Activated naive CD4-positive, alpha-beta T cell (primary cell): ENCODE data around the gene PCDHB4.
"Not testable (repeated sequence)": the region's sequence is repeated elsewhere in the genome, so short reads cannot be mapped to it uniquely, and the experiment has no call there.

Experiments
- DNase-seq, 4 experiments: peaks; one replicate each; lab custom pipeline; 2025; lab: John Stamatoyannopoulos, UW

PCDHB4 gene

DNA sequence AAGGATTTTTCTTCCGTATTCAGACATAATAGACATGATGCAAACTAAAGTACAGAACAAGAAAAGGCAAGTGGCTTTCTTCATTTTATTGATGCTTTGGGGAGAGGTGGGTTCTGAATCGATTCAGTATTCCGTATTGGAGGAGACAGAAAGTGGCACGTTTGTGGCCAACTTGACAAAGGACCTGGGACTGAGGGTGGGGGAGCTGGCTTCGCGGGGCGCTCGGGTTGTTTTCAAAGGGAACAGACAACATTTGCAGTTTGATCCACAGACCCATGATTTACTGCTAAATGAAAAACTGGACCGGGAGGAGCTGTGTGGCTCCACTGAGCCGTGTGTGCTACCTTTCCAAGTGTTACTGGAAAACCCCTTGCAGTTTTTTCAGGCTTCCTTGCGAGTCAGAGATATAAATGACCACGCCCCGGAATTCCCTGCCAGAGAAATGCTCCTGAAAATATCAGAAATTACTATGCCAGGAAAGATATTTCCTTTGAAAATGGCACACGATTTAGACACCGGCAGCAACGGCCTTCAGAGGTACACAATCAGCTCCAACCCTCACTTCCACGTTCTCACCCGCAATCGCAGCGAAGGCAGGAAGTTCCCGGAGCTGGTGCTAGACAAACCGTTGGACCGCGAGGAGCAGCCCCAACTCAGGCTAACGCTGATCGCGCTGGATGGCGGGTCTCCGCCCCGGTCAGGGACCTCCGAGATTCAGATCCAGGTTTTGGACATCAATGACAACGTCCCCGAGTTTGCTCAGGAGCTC is 28.8 kb downstream of the PCDHB4 start:
- DNase-seq: no peak

DNA sequence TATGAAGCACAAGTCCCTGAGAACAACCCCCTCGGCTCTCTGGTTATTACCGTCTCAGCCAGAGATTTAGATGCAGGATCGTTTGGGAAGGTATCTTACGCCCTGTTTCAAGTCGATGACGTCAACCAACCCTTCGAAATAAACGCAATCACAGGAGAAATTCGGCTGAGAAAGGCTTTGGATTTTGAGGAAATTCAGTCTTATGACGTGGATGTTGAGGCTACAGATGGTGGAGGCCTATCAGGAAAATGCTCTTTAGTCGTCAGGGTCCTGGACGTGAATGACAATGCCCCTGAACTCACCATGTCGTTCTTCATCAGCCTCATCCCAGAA is 29.3 kb downstream of the PCDHB4 start:
- DNase-seq: no peak

DNA sequence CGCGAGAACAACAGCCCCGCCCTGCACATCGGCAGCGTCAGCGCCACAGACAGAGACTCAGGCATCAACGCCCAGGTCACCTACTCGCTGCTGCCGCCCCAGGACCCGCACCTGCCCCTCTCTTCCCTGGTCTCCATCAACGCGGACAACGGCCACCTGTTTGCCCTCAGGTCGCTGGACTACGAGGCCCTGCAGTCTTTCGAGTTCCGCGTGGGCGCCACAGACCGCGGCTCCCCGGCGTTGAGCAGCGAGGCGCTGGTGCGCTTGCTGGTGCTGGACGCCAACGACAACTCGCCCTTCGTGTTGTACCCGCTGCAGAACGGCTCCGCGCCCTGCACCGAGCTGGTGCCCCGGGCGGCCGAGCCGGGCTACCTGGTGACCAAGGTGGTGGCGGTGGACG is 30.0 kb downstream of the PCDHB4 start:
- DNase-seq: not testable (repeated sequence)

DNA sequence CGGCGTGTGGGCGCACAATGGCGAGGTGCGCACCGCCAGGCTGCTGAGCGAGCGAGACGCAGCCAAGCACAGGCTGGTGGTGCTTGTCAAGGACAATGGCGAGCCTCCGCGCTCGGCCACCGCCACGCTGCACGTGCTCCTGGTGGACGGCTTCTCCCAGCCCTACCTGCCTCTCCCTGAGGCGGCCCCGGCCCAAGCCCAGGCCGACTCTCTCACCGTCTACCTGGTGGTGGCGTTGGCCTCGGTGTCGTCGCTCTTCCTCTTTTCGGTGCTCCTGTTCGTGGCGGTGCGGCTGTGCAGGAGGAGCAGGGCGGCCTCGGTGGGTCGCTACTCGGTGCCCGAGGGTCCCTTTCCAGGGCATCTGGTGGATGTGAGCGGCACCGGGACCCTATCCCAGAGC is 30.5 kb downstream of the PCDHB4 start:
- not testable (repeated sequence) for DNase-seq

DNA sequence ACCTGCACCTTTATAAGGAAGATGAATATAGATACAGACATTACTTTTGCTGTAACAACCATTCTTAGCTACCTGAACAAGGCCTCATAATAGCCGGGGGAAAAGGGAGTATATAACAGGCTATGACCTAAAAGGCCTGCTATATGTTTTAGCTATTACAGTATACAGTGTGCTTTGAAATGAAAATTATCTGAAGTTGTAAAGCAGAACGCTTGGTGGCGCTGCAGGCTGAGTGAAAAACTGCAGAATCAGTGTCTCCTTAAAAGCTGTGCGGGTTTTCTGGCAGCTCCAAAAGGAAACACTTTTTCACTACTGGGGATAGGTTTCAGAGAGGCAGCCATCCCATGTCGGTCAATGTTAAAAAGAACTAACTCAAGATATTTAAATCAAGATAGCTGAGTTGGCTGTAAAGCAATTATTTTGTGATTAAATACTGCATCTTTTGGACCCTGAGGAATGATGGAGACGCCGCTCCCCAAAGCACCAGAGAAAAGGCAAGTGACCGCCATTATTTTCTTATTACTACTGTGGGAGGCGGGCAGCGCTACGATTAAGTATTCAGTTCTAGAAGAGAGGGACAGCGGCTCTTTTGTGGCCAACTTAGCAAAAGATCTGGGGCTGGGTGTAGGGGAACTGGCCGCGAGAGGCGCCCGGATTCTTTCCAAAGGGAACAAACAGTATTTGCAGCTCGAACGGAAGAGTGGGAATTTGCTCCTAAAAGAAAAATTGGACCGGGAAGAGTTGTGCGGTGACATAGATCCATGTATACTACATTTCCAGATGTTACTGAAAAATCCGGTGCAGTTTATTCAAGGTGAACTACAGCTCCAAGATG is 34.1 kb downstream of the PCDHB4 start:
- DNase-seq: no peak

DNA sequence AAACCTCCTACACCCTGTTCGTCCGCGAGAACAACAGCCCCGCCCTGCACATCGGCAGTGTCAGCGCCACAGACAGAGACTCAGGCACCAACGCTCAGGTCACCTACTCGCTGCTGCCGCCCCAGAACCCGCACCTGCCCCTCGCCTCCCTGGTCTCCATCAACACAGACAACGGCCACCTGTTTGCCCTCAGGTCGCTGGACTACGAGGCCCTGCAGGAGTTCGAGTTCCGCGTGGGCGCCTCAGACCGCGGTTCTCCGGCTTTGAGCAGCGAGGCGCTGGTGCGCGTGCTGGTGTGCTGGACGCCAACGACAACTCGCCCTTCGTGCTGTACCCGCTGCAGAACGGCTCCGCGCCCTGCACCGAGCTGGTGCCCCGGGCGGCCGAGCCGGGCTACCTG is 35.7 kb downstream of the PCDHB4 start:
- not testable (repeated sequence) for DNase-seq

DNA sequence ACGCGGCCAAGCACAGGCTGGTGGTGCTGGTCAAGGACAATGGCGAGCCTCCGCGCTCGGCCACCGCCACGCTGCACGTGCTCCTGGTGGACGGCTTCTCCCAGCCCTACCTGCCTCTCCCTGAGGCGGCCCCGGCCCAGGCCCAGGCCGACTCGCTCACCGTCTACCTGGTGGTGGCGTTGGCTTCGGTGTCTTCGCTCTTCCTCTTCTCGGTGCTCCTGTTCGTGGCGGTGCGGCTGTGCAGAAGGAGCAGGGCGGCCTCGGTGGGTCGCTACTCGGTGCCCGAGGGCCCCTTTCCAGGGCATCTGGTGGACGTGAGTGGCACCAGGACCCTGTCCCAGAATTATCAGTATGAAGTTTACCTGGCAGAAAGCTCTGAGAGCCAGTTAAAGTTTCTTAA is 36.3 kb downstream of the PCDHB4 start:
- not testable (repeated sequence) for DNase-seq

DNA sequence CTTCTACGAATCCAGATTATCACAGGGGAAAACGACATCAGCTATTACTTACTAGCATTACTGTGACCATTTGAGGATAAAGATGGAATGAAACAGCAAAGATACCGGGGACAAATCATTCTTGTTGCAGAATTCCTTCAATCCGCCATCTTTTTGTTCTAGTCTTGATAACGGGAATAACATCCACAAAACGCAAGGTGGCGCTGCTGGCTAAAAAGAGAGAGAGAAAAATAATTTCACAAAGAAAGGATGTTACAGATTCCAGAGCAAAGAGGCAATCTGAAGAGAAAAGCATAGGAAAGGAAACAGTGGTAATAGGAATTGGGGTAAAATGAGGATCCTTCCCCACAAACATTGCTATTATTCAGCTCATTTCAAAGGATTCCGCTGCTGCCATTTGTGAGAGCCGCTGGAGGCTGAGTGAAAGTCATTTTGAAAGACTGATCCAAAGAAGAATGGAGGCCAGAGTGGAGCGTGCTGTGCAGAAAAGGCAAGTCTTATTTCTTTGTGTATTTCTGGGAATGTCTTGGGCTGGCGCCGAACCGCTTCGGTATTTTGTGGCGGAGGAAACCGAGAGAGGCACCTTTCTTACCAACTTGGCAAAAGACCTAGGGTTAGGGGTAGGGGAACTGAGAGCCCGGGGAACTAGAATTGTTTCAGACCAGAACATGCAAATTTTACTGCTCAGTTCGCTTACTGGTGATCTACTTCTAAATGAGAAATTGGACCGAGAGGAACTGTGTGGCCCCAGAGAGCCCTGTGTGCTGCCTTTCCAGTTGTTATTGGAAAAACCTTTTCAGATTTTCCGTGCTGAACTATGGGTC is 51.0 kb downstream of the PCDHB4 start, which contains the start of gene PCDHB7:
Gene PCDHB7 (plus strand): TSS at position 264 of the 824 bp plus-strand sequence. CDS start 192 bp downstream, at position 456.
- no peak for DNase-seq

DNA sequence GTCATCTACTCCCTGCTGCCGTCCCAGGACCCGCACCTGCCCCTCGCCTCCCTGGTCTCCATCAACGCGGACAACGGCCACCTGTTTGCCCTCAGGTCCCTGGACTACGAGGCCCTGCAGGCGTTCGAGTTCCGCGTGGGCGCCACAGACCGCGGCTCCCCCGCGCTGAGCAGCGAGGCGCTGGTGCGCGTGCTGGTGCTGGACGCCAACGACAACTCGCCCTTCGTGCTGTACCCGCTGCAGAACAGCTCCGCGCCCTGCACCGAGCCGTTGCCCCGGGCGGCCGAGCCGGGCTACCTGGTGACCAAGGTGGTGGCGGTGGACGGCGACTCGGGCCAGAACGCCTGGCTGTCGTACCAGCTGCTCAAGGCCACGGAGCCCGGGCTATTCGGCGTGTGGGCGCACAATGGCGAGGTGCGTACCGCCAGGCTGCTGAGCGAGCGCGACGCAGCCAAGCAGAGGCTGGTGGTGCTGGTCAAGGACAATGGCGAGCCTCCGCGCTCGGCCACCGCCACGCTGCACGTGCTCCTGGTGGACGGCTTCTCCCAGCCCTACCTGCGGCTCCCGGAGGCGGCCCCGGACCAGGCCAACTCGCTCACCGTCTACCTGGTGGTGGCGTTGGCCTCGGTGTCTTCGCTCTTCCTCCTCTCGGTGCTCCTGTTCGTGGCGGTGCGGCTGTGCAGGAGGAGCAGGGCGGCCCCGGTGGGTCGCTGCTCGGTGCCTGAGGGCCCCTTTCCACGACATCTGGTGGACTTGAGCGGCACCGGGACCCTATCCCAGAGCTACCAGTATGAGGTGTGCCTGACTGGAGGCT is 52.9 kb downstream of the PCDHB4 start:
- not testable (repeated sequence) for DNase-seq
